Kidney (tissue), 14 donors: ENCODE measurements around the gene WFS1. TPM values are rescaled to one million over a fixed set of nuclear protein-coding genes. Genes with fewer than 3 reads are reported as not detected.

Source experiments
- DNase-seq, 5 donors: peaks; one replicate each; pipeline ENCODE4 v3.0.0-alpha.2; 2013 to 2020
- FAIRE-seq: peaks from 2 replicates; lab custom pipeline; 2012; peaks lifted over from hg19 to GRCh38; lab: Jason Lieb, UNC
- H3K27ac ChIP-seq, 2 donors: one replicate each; pipeline ENCODE4 v1.7.0; 2013; ENCODE audit warnings: low read depth in 2 of 2, low read length in 2 of 2, inconsistent platforms in 1 of 2
- H3K27me3 ChIP-seq: one replicate; pipeline ENCODE4 v1.7.1; 2013; ENCODE audit warnings: low read length, inconsistent platforms; ENCODE audit not compliant: control insufficient read depth, insufficient read depth
- H3K36me3 ChIP-seq, 3 donors: one replicate each; pipeline versions ENCODE4 v1.7.0 to v1.7.1; 2013; ENCODE audit warnings: low read length in 3 of 3, control low read depth in 1 of 3, inconsistent platforms in 1 of 3; ENCODE audit not compliant: insufficient read depth in 3 of 3, control insufficient read depth in 2 of 3
- H3K4me1 ChIP-seq, 3 donors: one replicate each; pipeline versions ENCODE4 v1.7.0 to v1.7.1; 2013; ENCODE audit warnings: low read length in 3 of 3, inconsistent platforms in 1 of 3, low read depth in 1 of 3; ENCODE audit not compliant: control insufficient read depth in 2 of 3, insufficient read depth in 2 of 3
- H3K4me3 ChIP-seq, 3 donors: one replicate each; pipeline versions ENCODE4 v1.7.0 to v1.8.1; 2013; ENCODE audit warnings: low read length in 3 of 3, control low read depth in 1 of 3, inconsistent platforms in 1 of 3
- H3K9ac ChIP-seq, 3 donors: one replicate each; pipeline versions ENCODE4 v1.7.0 to v1.7.1; 2013; ENCODE audit warnings: low read length in 3 of 3, control low read depth in 1 of 3, inconsistent platforms in 1 of 3
- H3K9me3 ChIP-seq, 3 donors: one replicate each; pipeline versions ENCODE4 v1.7.0 to v1.7.1; 2013; ENCODE audit warnings: low read length in 3 of 3, control low read depth in 1 of 3, inconsistent platforms in 1 of 3; ENCODE audit not compliant: control insufficient read depth in 2 of 3, insufficient read depth in 1 of 3
- intact Hi-C: fragments of 100-400 bp; cut with DNase I; formaldehyde crosslinking; loops from one replicate; pipeline ENCODE4 v1.11.1; 2022
- polyA plus RNA-seq: library from polyadenylated mRNA; stranded (reverse); fragments of 350-450 nt; fragmentation: Illumina TruSeq; extraction: RNeasy Lipid Tissue Mini Kit (QIAGEN cat#74804); gene quantifications from one replicate; pipeline ENCODE4 v1.2.3, GENCODE V29; 2014; ENCODE audit warnings: low read depth, low replicate concordance; ENCODE audit not compliant: insufficient read depth
- total RNA-seq: library from RNA; stranded (reverse); fragmentation: NEBNext Ultra II Directional; extraction: Animal tissue kit (Norgen Biotek cat#: 25700); gene quantifications from one replicate; pipeline ENCODE4 v1.2.1, GENCODE V29; 2021
- TF ChIP-seq, protein P1 (sequence below): IDR thresholded peaks from 3 replicates; pipeline ENCODE4 v1.5.1; 2012; ENCODE audit warnings: mild to moderate bottlenecking, moderate library complexity, borderline replicate concordance; ENCODE audit not compliant: insufficient read depth; ENCODE audit errors: extremely low read depth
- donor health status: control.
- donor health status: control.
- donor health status: control.
- donor health status: control.
- donor health status: control.
- donor health status: DM: yes; HTN: yes; CAD: no.
- donor health status: Normal renal cell carcinoma (clear cell type).

WFS1 gene
- total and polyA plus RNA-seq, 2 donors from 2014 or later, result 20.8 to 31.4 TPM

DNA sequence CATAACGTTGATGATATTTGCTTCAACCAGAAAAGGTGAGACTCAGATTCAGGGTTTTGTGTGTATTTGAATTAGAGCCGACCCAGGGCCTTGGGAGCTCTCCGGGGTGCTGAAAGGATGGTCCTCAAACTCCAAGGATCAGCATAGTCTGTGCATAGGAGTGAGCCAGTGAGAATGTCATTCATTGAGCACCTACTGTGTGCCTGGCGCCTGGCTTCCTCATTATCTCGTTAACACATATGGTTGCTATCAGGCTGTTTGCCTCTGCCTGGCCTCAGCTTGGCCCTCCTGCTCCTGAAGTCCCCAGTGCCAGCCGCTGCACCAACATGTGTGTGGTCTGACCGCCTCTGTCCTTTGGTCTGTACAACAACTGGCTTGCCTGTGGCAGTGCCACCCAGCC, 44.2 kb upstream of the WFS1 start:
- TF ChIP-seq, protein P1, sequence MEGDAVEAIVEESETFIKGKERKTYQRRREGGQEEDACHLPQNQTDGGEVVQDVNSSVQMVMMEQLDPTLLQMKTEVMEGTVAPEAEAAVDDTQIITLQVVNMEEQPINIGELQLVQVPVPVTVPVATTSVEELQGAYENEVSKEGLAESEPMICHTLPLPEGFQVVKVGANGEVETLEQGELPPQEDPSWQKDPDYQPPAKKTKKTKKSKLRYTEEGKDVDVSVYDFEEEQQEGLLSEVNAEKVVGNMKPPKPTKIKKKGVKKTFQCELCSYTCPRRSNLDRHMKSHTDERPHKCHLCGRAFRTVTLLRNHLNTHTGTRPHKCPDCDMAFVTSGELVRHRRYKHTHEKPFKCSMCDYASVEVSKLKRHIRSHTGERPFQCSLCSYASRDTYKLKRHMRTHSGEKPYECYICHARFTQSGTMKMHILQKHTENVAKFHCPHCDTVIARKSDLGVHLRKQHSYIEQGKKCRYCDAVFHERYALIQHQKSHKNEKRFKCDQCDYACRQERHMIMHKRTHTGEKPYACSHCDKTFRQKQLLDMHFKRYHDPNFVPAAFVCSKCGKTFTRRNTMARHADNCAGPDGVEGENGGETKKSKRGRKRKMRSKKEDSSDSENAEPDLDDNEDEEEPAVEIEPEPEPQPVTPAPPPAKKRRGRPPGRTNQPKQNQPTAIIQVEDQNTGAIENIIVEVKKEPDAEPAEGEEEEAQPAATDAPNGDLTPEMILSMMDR, result no peak
- DNase-seq (peak in 3 of 5 donors; percentile 67 to 80 (median 79)), FAIRE-seq (no peak)
- Histone ChIP-seq H3K27ac (no peak overlapping the region), H3K4me3 (no peak overlapping the region), H3K27me3 (peaks cover 12% of the 10 kb centered on the region), H3K9ac (no peak overlapping the region), H3K36me3 (no peaks in the 10 kb centered on the region), H3K9me3 (peaks cover 0 to 5% (median 0%) of the 10 kb centered on the region in 3 donors), H3K4me1 (no peaks in the 10 kb centered on the region)
- intact Hi-C loops, result no loop called here

DNA sequence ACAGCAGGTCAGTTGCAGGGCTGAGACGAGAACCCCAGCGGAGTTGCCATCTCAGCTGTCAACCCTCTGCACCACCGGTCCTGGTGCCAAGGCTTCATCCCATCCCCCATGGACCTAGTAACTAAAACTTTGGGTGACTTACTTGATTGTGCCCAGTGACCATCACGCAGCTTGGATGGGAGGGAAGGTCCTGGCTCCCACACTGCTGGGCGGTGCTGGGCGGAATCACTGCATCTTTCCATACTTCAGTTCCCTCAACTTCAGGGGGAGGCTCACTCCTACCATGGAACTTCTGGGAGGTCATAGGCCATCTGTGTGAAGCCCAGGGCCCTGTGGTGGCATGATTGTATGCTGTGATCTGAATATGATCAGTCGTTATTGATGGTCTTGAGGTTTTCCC, 43.1 kb upstream of the WFS1 start:
- no peaks in the 10 kb centered on the region for H3K4me1 ChIP-seq
- H3K27me3 ChIP-seq, result peaks cover 5% of the 10 kb centered on the region
- no peak overlapping the region for H3K27ac ChIP-seq
- no peak overlapping the region for H3K9ac ChIP-seq
- H3K36me3 ChIP-seq, result no peaks in the 10 kb centered on the region
- DNase-seq (no peak), FAIRE-seq (no peak)
- H3K4me3 ChIP-seq, result no peak overlapping the region
- intact Hi-C loops, result no loop called here
- TF ChIP-seq, protein P1, result no peak
- H3K9me3 ChIP-seq, result peaks cover 0 to 5% (median 0%) of the 10 kb centered on the region in 3 donors

DNA sequence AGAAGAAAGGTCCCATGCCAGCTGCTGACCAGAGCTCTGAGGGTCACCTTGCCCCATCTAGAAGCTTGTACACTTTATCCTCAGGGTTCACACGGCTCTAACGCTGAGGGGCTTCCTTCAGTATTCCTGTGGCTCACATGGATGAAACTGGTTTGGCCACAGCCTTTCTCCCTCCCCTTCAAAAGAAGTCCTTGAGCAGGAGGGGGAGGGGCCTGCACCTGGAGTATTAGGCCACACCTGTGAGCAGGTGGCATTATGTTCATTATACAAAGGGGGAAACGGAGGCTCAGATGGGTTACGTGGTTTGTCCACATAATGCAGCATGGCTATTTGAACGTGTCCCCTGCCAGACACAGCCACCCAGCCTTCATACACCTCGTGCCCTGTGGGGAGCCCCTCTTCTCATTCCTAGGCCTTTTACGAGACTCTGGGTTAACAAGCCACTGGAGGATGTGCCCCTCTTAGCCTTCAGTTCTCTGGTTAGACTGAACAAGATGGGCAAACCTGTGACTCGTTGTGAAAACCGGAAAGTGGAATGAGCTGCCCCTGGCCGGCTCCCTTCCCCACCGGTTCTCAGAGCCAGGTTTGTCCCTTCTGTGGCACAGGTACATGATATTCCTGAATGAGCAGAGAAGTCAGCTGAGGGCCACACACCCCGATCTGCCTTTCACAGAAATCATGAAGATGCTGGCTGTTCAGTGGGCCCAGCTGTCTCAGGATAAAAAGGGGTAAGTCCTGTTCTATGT, 42.1 kb upstream of the WFS1 start:
- Histone ChIP-seq H3K4me1 (no peaks in the 10 kb centered on the region), H3K27me3 (peaks cover 4% of the 10 kb centered on the region), H3K27ac (no peak overlapping the region), H3K4me3 (no peak overlapping the region), H3K9me3 (peaks cover 0 to 1% (median 0%) of the 10 kb centered on the region in 3 donors), H3K9ac (no peak overlapping the region), H3K36me3 (no peaks in the 10 kb centered on the region)
- intact Hi-C loops, result no loop called here
- no peak for FAIRE-seq
- TF ChIP-seq, protein P1, result no peak
- DNase-seq, result no peak
